22Rv1 (cell line): ENCODE measurements around the gene COL4A2.

Experiments
- CTCF ChIP-seq: fragments of 450-650 bp; IDR thresholded peaks from 2 replicates; pipeline ENCODE4 v1.5.1; 2017; ENCODE audit warnings: mild to moderate bottlenecking
- ZFX ChIP-seq: fragments of 450-650 bp; IDR thresholded peaks from 2 replicates; pipeline ENCODE4 v1.6.1; 2017; ENCODE audit warnings: antibody characterized with exemption, borderline replicate concordance

GRCh38 chr13:110483386-110483968, 176.4 kb downstream of the COL4A2 start:
- TF ChIP-seq CTCF = no peak
- no peak for TF ChIP-seq ZFX
